Liver (tissue), 9 donors: Measurements from ENCODE around the gene BCL10. TPM values are rescaled to one million over a fixed set of nuclear protein-coding genes. Genes with fewer than 3 reads are reported as not detected.

Experiments
- DNase-seq: peaks from one replicate; pipeline ENCODE4 v3.0.0-alpha.2; 2017; ENCODE audit warnings: low spot score
- H3K27ac ChIP-seq, 2 donors: one replicate each; pipeline ENCODE4 v1.7.0; 2013; ENCODE audit warnings: inconsistent platforms in 2 of 2, low read length in 2 of 2, control low read depth in 1 of 2, low read depth in 1 of 2, mild to moderate bottlenecking in 1 of 2
- H3K27me3 ChIP-seq, 4 donors: one replicate each; pipeline versions ENCODE4 v1.6.1 to v1.7.0; 2013; ENCODE audit warnings: low read length in 3 of 4, inconsistent platforms in 1 of 4, mild to moderate bottlenecking in 1 of 4, moderate library complexity in 1 of 4; ENCODE audit not compliant: control insufficient read depth in 4 of 4, insufficient read depth in 4 of 4
- H3K36me3 ChIP-seq, 4 donors: one replicate each; pipeline versions ENCODE4 v1.6.1 to v1.7.0; 2013; ENCODE audit warnings: low read length in 3 of 4, mild to moderate bottlenecking in 3 of 4, low read depth in 1 of 4, moderate library complexity in 1 of 4; ENCODE audit not compliant: control insufficient read depth in 4 of 4, insufficient read depth in 3 of 4
- H3K4me1 ChIP-seq, 4 donors: one replicate each; pipeline versions ENCODE4 v1.6.1 to v1.7.0; 2013; ENCODE audit warnings: low read length in 3 of 4, mild to moderate bottlenecking in 3 of 4, moderate library complexity in 1 of 4; ENCODE audit not compliant: control insufficient read depth in 4 of 4, insufficient read depth in 4 of 4
- H3K4me3 ChIP-seq, 3 donors: one replicate each; pipeline versions ENCODE4 v1.6.1 to v1.7.0; 2013; ENCODE audit warnings: low read length in 3 of 3, control low read depth in 1 of 3, low read depth in 1 of 3, mild to moderate bottlenecking in 1 of 3
- H3K9ac ChIP-seq, 2 donors: one replicate each; pipeline ENCODE4 v1.7.0; 2013; ENCODE audit warnings: low read length in 2 of 2, mild to moderate bottlenecking in 2 of 2, moderate library complexity in 2 of 2, control low read depth in 1 of 2, low read depth in 1 of 2
- H3K9me3 ChIP-seq, 4 donors: one replicate each; pipeline versions ENCODE4 v1.6.1 to v1.7.0; 2013; ENCODE audit warnings: low read length in 3 of 4; ENCODE audit not compliant: control insufficient read depth in 4 of 4
- EGR1 ChIP-seq, 2 donors: IDR thresholded peaks; 2 replicates each; pipeline ENCODE4 v1.6.1; 2016 to 2018; ENCODE audit warnings: antibody characterized with exemption in 2 of 2, low read depth in 2 of 2
- FOXA1 ChIP-seq: IDR thresholded peaks from 2 replicates; pipeline ENCODE4 v1.6.1; 2016; ENCODE audit warnings: antibody characterized with exemption
- FOXA2 ChIP-seq: IDR thresholded peaks from 2 replicates; pipeline ENCODE4 v1.6.1; 2016; ENCODE audit warnings: antibody characterized with exemption
- GABPA ChIP-seq, 2 donors: IDR thresholded peaks in 1 of 2; conservative IDR thresholded peaks in 1 of 2; 2 replicates each; pipeline ENCODE4 v1.6.1; 2016; ENCODE audit warnings: antibody characterized with exemption in 2 of 2, mild to moderate bottlenecking in 1 of 2, moderate library complexity in 1 of 2
- HNF4A ChIP-seq, 2 donors: conservative IDR thresholded peaks; 2 replicates each; pipeline ENCODE4 v1.6.1; 2016; ENCODE audit warnings: antibody characterized with exemption in 2 of 2, mild to moderate bottlenecking in 2 of 2
- HNF4G ChIP-seq: IDR thresholded peaks from 2 replicates; pipeline ENCODE4 v1.6.1; 2016; ENCODE audit warnings: antibody characterized with exemption
- JUND ChIP-seq, 2 donors: IDR thresholded peaks; 2 replicates each; pipeline ENCODE4 v1.6.1; 2016; ENCODE audit warnings: antibody characterized with exemption in 2 of 2
- NR2F2 ChIP-seq: IDR thresholded peaks from 2 replicates; pipeline ENCODE4 v1.6.1; 2016; ENCODE audit warnings: antibody characterized with exemption
- RAD21 ChIP-seq, 2 donors: IDR thresholded peaks; 2 replicates each; pipeline ENCODE4 v1.6.1; 2016; ENCODE audit warnings: antibody characterized with exemption in 2 of 2, mild to moderate bottlenecking in 2 of 2
- RXRA ChIP-seq, 2 donors: IDR thresholded peaks; 2 replicates each; pipeline ENCODE4 v1.6.1; 2017 to 2018; ENCODE audit warnings: antibody characterized with exemption in 2 of 2, mild to moderate bottlenecking in 1 of 2
- SP1 ChIP-seq: IDR thresholded peaks from 2 replicates; pipeline ENCODE4 v1.6.1; 2018; ENCODE audit warnings: antibody characterized with exemption, mild to moderate bottlenecking
- TAF1 ChIP-seq: conservative IDR thresholded peaks from 2 replicates; pipeline ENCODE4 v1.6.1; 2016; ENCODE audit warnings: antibody characterized with exemption, mild to moderate bottlenecking
- YY1 ChIP-seq: IDR thresholded peaks from 2 replicates; pipeline ENCODE4 v1.6.1; 2016; ENCODE audit warnings: antibody characterized with exemption, mild to moderate bottlenecking
- WGBS: extraction: QIAGEN DNeasy Blood & Tissue Kit; methylation state at CpG from one replicate; pipeline ENCODE4 v1.1.7; 2013; 5-methylcytosine and 5-hydroxymethylcytosine counted together
- polyA plus RNA-seq, 2 donors: library from polyadenylated mRNA; stranded (reverse) in 1 of 2; unstranded in 1 of 2; fragments of 200-250 nt in 1 of 2; fragments of >200 nt in 1 of 2; fragmentation: Nextera tagmentation in 1 of 2; extraction: Ambion mirVana in 1 of 2; gene quantifications; one replicate each; pipeline versions ENCODE4 v1.2.1 to v1.2.3, GENCODE V29; 2013 to 2015
- total RNA-seq, 2 donors: library from RNA; depleted of rRNA; stranded (reverse); fragments of >200 nt; gene quantifications; one replicate each; pipeline ENCODE4 v1.2.3, GENCODE V29; 2014
- TF ChIP-seq, protein P1 (sequence below): fragments of 150-350 bp; IDR thresholded peaks from 2 replicates; pipeline ENCODE4 v1.5.1; 2017; ENCODE audit warnings: improper control_type of control experiment, low read depth, low read length; ENCODE audit not compliant: missing input control
- TF ChIP-seq, protein P2 (sequence below): IDR thresholded peaks from 2 replicates; pipeline ENCODE4 v1.6.1; 2016; ENCODE audit warnings: antibody characterized with exemption
- TF ChIP-seq, protein P3 (sequence below): IDR thresholded peaks from 2 replicates; pipeline ENCODE4 v1.6.1; 2016; ENCODE audit warnings: antibody characterized with exemption
- TF ChIP-seq, protein P4 (sequence below): IDR thresholded peaks from 2 replicates; pipeline ENCODE4 v1.6.1; 2016; ENCODE audit warnings: antibody characterized with exemption
- TF ChIP-seq, protein P5 (sequence below): IDR thresholded peaks from 2 replicates; pipeline ENCODE4 v1.6.1; 2016; ENCODE audit warnings: antibody characterized with exemption, mild to moderate bottlenecking
- donor health status: healthy.
- donor health status: healthy.
- donor health status: healthy.
- donor health status: healthy.
- donor health status: healthy.

BCL10 gene
- total and polyA plus RNA-seq, 4 donors: 3.1 to 8.9 (median 7.5) TPM

DNA sequence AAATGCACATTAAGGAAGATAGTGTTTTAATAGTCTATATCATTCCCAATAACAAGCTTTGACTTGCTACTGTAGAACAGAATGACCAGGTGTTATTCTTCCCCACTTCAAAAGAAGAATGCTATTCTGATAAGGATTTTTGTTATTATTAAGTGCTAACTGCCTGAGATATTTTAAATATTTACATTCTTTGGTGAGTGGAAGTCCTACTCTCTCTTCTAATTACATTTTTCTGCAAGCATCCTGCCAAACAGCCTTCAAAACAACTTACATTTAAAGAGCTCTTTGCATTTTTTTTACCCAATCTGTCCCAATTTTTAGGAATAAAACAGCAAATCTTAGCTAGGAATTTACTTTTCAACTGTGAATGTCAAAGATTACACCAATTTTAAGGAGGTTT is 52.1 kb downstream of the BCL10 start:
- no peaks in the 10 kb centered on the region for H3K9me3 ChIP-seq
- H3K27me3 ChIP-seq: no peaks in the 10 kb centered on the region
- DNase-seq: no peak
- H3K4me1 ChIP-seq: no peaks in the 10 kb centered on the region
- H3K9ac ChIP-seq: no peak overlapping the region
- no peak overlapping the region for H3K4me3 ChIP-seq
- TF ChIP-seq TAF1 (no peak), RAD21 (IDR thresholded peaks at IDR 0.05) (no peak), EGR1 (IDR thresholded peaks at IDR 0.05; ENCODE audit: low read depth in 2 of 2) (no peak), NR2F2 (no peak)
- TF ChIP-seq, protein P1, sequence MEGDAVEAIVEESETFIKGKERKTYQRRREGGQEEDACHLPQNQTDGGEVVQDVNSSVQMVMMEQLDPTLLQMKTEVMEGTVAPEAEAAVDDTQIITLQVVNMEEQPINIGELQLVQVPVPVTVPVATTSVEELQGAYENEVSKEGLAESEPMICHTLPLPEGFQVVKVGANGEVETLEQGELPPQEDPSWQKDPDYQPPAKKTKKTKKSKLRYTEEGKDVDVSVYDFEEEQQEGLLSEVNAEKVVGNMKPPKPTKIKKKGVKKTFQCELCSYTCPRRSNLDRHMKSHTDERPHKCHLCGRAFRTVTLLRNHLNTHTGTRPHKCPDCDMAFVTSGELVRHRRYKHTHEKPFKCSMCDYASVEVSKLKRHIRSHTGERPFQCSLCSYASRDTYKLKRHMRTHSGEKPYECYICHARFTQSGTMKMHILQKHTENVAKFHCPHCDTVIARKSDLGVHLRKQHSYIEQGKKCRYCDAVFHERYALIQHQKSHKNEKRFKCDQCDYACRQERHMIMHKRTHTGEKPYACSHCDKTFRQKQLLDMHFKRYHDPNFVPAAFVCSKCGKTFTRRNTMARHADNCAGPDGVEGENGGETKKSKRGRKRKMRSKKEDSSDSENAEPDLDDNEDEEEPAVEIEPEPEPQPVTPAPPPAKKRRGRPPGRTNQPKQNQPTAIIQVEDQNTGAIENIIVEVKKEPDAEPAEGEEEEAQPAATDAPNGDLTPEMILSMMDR: no peak
- TF ChIP-seq, protein P2, sequence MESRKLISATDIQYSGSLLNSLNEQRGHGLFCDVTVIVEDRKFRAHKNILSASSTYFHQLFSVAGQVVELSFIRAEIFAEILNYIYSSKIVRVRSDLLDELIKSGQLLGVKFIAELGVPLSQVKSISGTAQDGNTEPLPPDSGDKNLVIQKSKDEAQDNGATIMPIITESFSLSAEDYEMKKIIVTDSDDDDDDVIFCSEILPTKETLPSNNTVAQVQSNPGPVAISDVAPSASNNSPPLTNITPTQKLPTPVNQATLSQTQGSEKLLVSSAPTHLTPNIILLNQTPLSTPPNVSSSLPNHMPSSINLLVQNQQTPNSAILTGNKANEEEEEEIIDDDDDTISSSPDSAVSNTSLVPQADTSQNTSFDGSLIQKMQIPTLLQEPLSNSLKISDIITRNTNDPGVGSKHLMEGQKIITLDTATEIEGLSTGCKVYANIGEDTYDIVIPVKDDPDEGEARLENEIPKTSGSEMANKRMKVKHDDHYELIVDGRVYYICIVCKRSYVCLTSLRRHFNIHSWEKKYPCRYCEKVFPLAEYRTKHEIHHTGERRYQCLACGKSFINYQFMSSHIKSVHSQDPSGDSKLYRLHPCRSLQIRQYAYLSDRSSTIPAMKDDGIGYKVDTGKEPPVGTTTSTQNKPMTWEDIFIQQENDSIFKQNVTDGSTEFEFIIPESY: no peak
- no peaks in the 10 kb centered on the region for H3K36me3 ChIP-seq
- no peak overlapping the region for H3K27ac ChIP-seq

DNA sequence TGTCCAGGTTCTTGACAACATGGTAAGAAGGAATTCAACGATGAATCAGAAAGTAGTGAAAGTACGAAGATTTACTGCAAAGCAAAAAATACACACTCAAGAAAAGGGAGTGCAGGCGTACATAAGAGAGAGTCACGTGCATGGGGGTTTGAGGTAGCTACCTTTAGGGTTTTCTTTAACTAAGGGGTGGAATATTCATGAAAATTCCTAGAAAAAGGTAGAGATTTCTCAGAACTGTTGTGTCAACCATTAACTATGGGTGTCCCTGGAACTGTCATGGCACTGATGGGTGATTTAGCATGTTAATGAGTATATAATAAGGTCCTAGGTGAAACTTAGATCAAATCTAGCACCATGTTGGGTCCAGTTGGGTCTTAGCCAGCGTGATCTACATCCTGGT is 53.1 kb downstream of the BCL10 start:
- TF ChIP-seq EGR1 (IDR thresholded peaks at IDR 0.05; ENCODE audit: low read depth in 2 of 2) (no peak), RXRA (IDR thresholded peaks at IDR 0.05) (no peak), NR2F2 (no peak), SP1 (no peak), HNF4G (no peak), FOXA2 (no peak), JUND (IDR thresholded peaks at IDR 0.05) (no peak), TAF1 (no peak), HNF4A (conservative IDR thresholded peaks at IDR 0.05) (no peak), FOXA1 (no peak), GABPA (IDR thresholded peaks at IDR 0.05 in 1 of 2, conservative IDR thresholded peaks at IDR 0.05 in 1 of 2) (no peak), YY1 (no peak), RAD21 (IDR thresholded peaks at IDR 0.05) (no peak)
- TF ChIP-seq, protein P3, sequence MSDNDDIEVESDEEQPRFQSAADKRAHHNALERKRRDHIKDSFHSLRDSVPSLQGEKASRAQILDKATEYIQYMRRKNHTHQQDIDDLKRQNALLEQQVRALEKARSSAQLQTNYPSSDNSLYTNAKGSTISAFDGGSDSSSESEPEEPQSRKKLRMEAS: no peak
- TF ChIP-seq, protein P1: no peak
- TF ChIP-seq, protein P4, sequence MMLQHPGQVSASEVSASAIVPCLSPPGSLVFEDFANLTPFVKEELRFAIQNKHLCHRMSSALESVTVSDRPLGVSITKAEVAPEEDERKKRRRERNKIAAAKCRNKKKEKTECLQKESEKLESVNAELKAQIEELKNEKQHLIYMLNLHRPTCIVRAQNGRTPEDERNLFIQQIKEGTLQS: no peak
- TF ChIP-seq, protein P2: no peak
- TF ChIP-seq, protein P5, sequence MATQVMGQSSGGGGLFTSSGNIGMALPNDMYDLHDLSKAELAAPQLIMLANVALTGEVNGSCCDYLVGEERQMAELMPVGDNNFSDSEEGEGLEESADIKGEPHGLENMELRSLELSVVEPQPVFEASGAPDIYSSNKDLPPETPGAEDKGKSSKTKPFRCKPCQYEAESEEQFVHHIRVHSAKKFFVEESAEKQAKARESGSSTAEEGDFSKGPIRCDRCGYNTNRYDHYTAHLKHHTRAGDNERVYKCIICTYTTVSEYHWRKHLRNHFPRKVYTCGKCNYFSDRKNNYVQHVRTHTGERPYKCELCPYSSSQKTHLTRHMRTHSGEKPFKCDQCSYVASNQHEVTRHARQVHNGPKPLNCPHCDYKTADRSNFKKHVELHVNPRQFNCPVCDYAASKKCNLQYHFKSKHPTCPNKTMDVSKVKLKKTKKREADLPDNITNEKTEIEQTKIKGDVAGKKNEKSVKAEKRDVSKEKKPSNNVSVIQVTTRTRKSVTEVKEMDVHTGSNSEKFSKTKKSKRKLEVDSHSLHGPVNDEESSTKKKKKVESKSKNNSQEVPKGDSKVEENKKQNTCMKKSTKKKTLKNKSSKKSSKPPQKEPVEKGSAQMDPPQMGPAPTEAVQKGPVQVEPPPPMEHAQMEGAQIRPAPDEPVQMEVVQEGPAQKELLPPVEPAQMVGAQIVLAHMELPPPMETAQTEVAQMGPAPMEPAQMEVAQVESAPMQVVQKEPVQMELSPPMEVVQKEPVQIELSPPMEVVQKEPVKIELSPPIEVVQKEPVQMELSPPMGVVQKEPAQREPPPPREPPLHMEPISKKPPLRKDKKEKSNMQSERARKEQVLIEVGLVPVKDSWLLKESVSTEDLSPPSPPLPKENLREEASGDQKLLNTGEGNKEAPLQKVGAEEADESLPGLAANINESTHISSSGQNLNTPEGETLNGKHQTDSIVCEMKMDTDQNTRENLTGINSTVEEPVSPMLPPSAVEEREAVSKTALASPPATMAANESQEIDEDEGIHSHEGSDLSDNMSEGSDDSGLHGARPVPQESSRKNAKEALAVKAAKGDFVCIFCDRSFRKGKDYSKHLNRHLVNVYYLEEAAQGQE: no peak
- 68% methylated on average over 5 of the region's 5 CpGs for WGBS
- H3K9me3 ChIP-seq: no peaks in the 10 kb centered on the region
- no peaks in the 10 kb centered on the region for H3K27me3 ChIP-seq
- no peak overlapping the region for H3K27ac ChIP-seq
- no peaks in the 10 kb centered on the region for H3K4me1 ChIP-seq
- no peak overlapping the region for H3K4me3 ChIP-seq
- no peak for DNase-seq
- H3K36me3 ChIP-seq: no peaks in the 10 kb centered on the region
- H3K9ac ChIP-seq: no peak overlapping the region
